ENCODE measurements around the gene APOA4.

DNA sequence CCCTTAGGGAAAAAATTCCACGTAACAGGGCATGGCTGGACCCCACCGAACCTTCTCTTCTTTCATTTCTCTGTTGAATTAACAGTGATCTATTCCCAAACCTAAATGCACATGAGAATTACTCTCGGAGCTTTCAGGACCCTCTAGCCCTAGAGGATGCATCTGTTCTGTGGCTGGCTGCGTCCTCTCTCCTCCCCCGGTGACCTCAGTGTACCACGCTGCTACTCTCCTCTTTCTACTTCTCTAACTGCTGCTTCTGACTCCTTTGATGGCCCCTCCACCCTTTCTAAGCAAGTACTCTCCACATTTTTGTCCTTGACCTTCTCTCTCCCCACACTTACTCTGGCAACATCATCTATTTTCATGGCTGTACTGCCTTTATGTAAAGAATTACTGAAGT, 26.4 kb upstream of the APOA4 start:
- TF ChIP-seq, protein P1, sequence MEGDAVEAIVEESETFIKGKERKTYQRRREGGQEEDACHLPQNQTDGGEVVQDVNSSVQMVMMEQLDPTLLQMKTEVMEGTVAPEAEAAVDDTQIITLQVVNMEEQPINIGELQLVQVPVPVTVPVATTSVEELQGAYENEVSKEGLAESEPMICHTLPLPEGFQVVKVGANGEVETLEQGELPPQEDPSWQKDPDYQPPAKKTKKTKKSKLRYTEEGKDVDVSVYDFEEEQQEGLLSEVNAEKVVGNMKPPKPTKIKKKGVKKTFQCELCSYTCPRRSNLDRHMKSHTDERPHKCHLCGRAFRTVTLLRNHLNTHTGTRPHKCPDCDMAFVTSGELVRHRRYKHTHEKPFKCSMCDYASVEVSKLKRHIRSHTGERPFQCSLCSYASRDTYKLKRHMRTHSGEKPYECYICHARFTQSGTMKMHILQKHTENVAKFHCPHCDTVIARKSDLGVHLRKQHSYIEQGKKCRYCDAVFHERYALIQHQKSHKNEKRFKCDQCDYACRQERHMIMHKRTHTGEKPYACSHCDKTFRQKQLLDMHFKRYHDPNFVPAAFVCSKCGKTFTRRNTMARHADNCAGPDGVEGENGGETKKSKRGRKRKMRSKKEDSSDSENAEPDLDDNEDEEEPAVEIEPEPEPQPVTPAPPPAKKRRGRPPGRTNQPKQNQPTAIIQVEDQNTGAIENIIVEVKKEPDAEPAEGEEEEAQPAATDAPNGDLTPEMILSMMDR (IDR thresholded peaks at IDR 0.05), result no peak
- no peak for TF ChIP-seq POLR2A (IDR thresholded peaks at IDR 0.05)
